ENCODE results near the gene MED13L.
A peak's percentile ranks its signal among the peaks of the same experiment; 100 is the strongest.

Gene MED13L

GRCh38 chr12:116121453-116121871 is 156.0 kb downstream of the MED13L start:
- H3K36me3 ChIP-seq = no peaks in the 10 kb centered on the region
- peaks cover 16 to 47% of the 10 kb centered on the region in 2 experiments for H3K4me1 ChIP-seq (ENCODE audit: control insufficient read depth in 1 of 2, insufficient read depth in 1 of 2, low read depth in 1 of 2, low read length in 1 of 2)
- no peaks in the 10 kb centered on the region for H3K27me3 ChIP-seq
- no peaks in the 10 kb centered on the region for H3K9me3 ChIP-seq
- TF ChIP-seq CTCF (IDR thresholded peaks at IDR 0.05) = no peak
- no peak overlapping the region for H3K4me3 ChIP-seq (ENCODE audit: low read depth in 1 of 2, low read length in 1 of 2)
- peak overlapping the region; percentile 16 for H3K27ac ChIP-seq

GRCh38 chr12:116116650-116117424 is 160.7 kb downstream of the MED13L start:
- Histone ChIP-seq H3K4me1 (ENCODE audit: control insufficient read depth in 1 of 2, insufficient read depth in 1 of 2, low read depth in 1 of 2, low read length in 1 of 2) (peaks cover 0 to 13% of the 10 kb centered on the region in 2 experiments), H3K27me3 (no peaks in the 10 kb centered on the region), H3K9me3 (no peaks in the 10 kb centered on the region), H3K4me3 (ENCODE audit: low read depth in 1 of 2, low read length in 1 of 2) (no peak overlapping the region), H3K36me3 (no peaks in the 10 kb centered on the region), H3K27ac (no peak overlapping the region)
- no peak for TF ChIP-seq CTCF (IDR thresholded peaks at IDR 0.05)

- no peaks in the 10 kb centered on the region for H3K4me1 ChIP-seq (ENCODE audit: control insufficient read depth in 1 of 2, insufficient read depth in 1 of 2, low read depth in 1 of 2, low read length in 1 of 2)
- H3K27me3 ChIP-seq = no peaks in the 10 kb centered on the region
- H3K27ac ChIP-seq = no peak overlapping the region
- no peak for TF ChIP-seq CTCF (IDR thresholded peaks at IDR 0.05)
- H3K36me3 ChIP-seq = peaks cover 6% of the 10 kb centered on the region
- no peaks in the 10 kb centered on the region for H3K9me3 ChIP-seq
- no peak overlapping the region for H3K4me3 ChIP-seq (ENCODE audit: low read depth in 1 of 2, low read length in 1 of 2)
These were observed 163.9 kb downstream of the MED13L start for GRCh38 chr12:116113398-116114130.

GRCh38 chr12:116106870-116107269 is 170.6 kb downstream of the MED13L start:
- Histone ChIP-seq H3K4me3 (ENCODE audit: low read depth in 1 of 2, low read length in 1 of 2) (no peak overlapping the region), H3K4me1 (ENCODE audit: control insufficient read depth in 1 of 2, insufficient read depth in 1 of 2, low read depth in 1 of 2, low read length in 1 of 2) (no peaks in the 10 kb centered on the region), H3K27me3 (no peaks in the 10 kb centered on the region), H3K9me3 (no peaks in the 10 kb centered on the region), H3K36me3 (peaks cover 10% of the 10 kb centered on the region), H3K27ac (no peak overlapping the region)
- TF ChIP-seq CTCF (IDR thresholded peaks at IDR 0.05) = no peak

- no peak for TF ChIP-seq CTCF (IDR thresholded peaks at IDR 0.05)
- Histone ChIP-seq H3K27me3 (no peaks in the 10 kb centered on the region), H3K27ac (no peak overlapping the region), H3K9me3 (no peaks in the 10 kb centered on the region), H3K36me3 (peaks cover 5% of the 10 kb centered on the region), H3K4me3 (ENCODE audit: low read depth in 1 of 2, low read length in 1 of 2) (no peak overlapping the region), H3K4me1 (ENCODE audit: control insufficient read depth in 1 of 2, insufficient read depth in 1 of 2, low read depth in 1 of 2, low read length in 1 of 2) (peaks cover 0 to 5% of the 10 kb centered on the region in 2 experiments)
These were observed 173.2 kb downstream of the MED13L start for GRCh38 chr12:116104167-116104767.
